CD14-positive monocyte (primary cell): ENCODE measurements around the gene WNT7B. TPM values are rescaled to one million over a fixed set of nuclear protein-coding genes. Genes with fewer than 3 reads are reported as not detected.

Experiments
- DNase-seq, 3 donors: peaks; one replicate each; pipeline ENCODE4 v3.0.0-alpha.2; 2011 to 2022
- H2AFZ ChIP-seq: 2 replicates; pipeline ENCODE4 v1.6.0; 2012; ENCODE audit warnings: mild to moderate bottlenecking, low read depth, low read length, inconsistent platforms; ENCODE audit not compliant: insufficient read depth, poor library complexity, severe bottlenecking
- H3K27ac ChIP-seq, 2 donors: 1 replicate in 1 of 2; 2 replicates in 1 of 2; pipeline ENCODE4 v1.5.1; 2012 to 2013; ENCODE audit warnings: low read length in 2 of 2, control low read depth in 1 of 2, inconsistent platforms in 1 of 2, low read depth in 1 of 2, mild to moderate bottlenecking in 1 of 2
- H3K27me3 ChIP-seq, 2 donors: one replicate each; pipeline versions ENCODE4 v1.6.0 to v1.6.1; 2011 to 2013; ENCODE audit warnings: low read length in 2 of 2; ENCODE audit not compliant: control insufficient read depth in 2 of 2, insufficient read depth in 2 of 2
- H3K36me3 ChIP-seq, 2 donors: replicated peaks in 1 of 2; 1 replicate in 1 of 2; 2 replicates in 1 of 2; pipeline versions ENCODE4 v1.5.1 to v1.6.1; 2012 to 2013; ENCODE audit warnings: low read length in 2 of 2, control low read depth in 1 of 2, inconsistent platforms in 1 of 2, mild to moderate bottlenecking in 1 of 2; ENCODE audit not compliant: insufficient read depth in 2 of 2, control insufficient read depth in 1 of 2
- H3K4me1 ChIP-seq, 2 donors: 1 replicate in 1 of 2; 2 replicates in 1 of 2; pipeline versions ENCODE4 v1.5.1 to v1.6.1; 2012 to 2013; ENCODE audit warnings: low read length in 2 of 2, control low read depth in 1 of 2, inconsistent platforms in 1 of 2, mild to moderate bottlenecking in 1 of 2, moderate library complexity in 1 of 2; ENCODE audit not compliant: insufficient read depth in 2 of 2, control insufficient read depth in 1 of 2
- H3K4me2 ChIP-seq: replicated peaks from 2 replicates; pipeline ENCODE3; 2012; ENCODE audit warnings: low read length, moderate library complexity, mild to moderate bottlenecking; ENCODE audit not compliant: poor library complexity, severe bottlenecking; ENCODE audit errors: extremely low read depth
- H3K4me3 ChIP-seq, 3 experiments: fragments of 200-600 bp in 1 of 3; sonication (generic) in 1 of 3; replicated peaks in 1 of 3; 1 replicate in 2 of 3; 2 replicates in 1 of 3; pipeline ENCODE4 v1.5.1; 2011 to 2013; ENCODE audit warnings: low read length in 3 of 3, mild to moderate bottlenecking in 3 of 3, control low read depth in 2 of 3, low read depth in 2 of 3, inconsistent platforms in 1 of 3, moderate library complexity in 1 of 3
- H3K79me2 ChIP-seq: 2 replicates; pipeline ENCODE4 v1.6.0; 2012; ENCODE audit warnings: mild to moderate bottlenecking, control low read depth, inconsistent platforms, low read length, moderate library complexity; ENCODE audit not compliant: insufficient read depth
- H3K9ac ChIP-seq: 2 replicates; pipeline ENCODE4 v1.6.0; 2017; ENCODE audit warnings: low read length, mild to moderate bottlenecking; ENCODE audit not compliant: insufficient read depth, poor library complexity, severe bottlenecking
- H3K9me3 ChIP-seq, 2 donors: replicated peaks in 1 of 2; 1 replicate in 1 of 2; 2 replicates in 1 of 2; pipeline versions ENCODE4 v1.5.1 to v1.6.1; 2012 to 2013; ENCODE audit warnings: low read length in 2 of 2, control low read depth in 1 of 2; ENCODE audit not compliant: control insufficient read depth in 1 of 2, insufficient read depth in 1 of 2
- H4K20me1 ChIP-seq: 2 replicates; pipeline ENCODE4 v1.6.0; 2012; ENCODE audit warnings: mild to moderate bottlenecking, low read length, control low read depth, moderate library complexity; ENCODE audit not compliant: insufficient read depth
- H3K27ac Mint-ChIP-seq, 7 donors: one replicate each; pipeline ENCODE4 v1.8.0; 2020; ENCODE audit warnings: mild to moderate bottlenecking in 7 of 7, mixed read lengths in 7 of 7, moderate library complexity in 6 of 7, inconsistent platforms in 2 of 7
- H3K27me3 Mint-ChIP-seq, 3 donors: one replicate each; pipeline ENCODE4 v1.8.0; 2021 to 2022; ENCODE audit warnings: low read depth in 3 of 3, mild to moderate bottlenecking in 3 of 3, mixed read lengths in 3 of 3, moderate library complexity in 3 of 3, inconsistent platforms in 1 of 3
- H3K36me3 Mint-ChIP-seq, 2 donors: one replicate each; pipeline ENCODE4 v1.8.0; 2020; ENCODE audit warnings: mixed read lengths in 2 of 2, inconsistent platforms in 1 of 2, mild to moderate bottlenecking in 1 of 2
- H3K4me1 Mint-ChIP-seq: one replicate; pipeline ENCODE4 v1.8.0; 2020; ENCODE audit warnings: mild to moderate bottlenecking, mixed read lengths
- H3K4me3 Mint-ChIP-seq, 2 donors: one replicate each; pipeline ENCODE4 v1.8.0; 2020; ENCODE audit warnings: mild to moderate bottlenecking in 2 of 2, mixed read lengths in 2 of 2, moderate library complexity in 1 of 2
- H3K9me3 Mint-ChIP-seq, 7 donors: one replicate each; pipeline ENCODE4 v1.8.0; 2020 to 2022; ENCODE audit warnings: mixed read lengths in 7 of 7, mild to moderate bottlenecking in 6 of 7, moderate library complexity in 6 of 7, inconsistent platforms in 2 of 7
- CTCF ChIP-seq: fragments of 200-600 bp; IDR thresholded peaks from one replicate; pipeline ENCODE4 v1.8.0; 2022; ENCODE audit warnings: antibody characterized with exemption, mild to moderate bottlenecking
- WGBS: methylation state at CpG from one replicate; pipeline ENCODE4 v1.1.5; 2013; ENCODE audit warnings: missing lambda C conversion rate; ENCODE audit not compliant: insufficient coverage; 5-methylcytosine and 5-hydroxymethylcytosine counted together
- intact Hi-C, 2 donors: fragments of 100-400 bp; cut with micrococcal nuclease; formaldehyde crosslinking; loops; one replicate each; pipeline versions ENCODE4 v1.15.0 to v1.15.1; 2023
- polyA plus RNA-seq, 3 donors: library from polyadenylated mRNA; depleted of rRNA in 1 of 3; unstranded in 2 of 3; stranded (reverse) in 1 of 3; fragments of 300-500 nt in 2 of 3; fragments of >200 nt in 1 of 3; fragmentation: Illumina TruSeq in 2 of 3; gene quantifications; 1 replicate in 2 of 3; 2 replicates in 1 of 3; pipeline ENCODE4 v1.2.3, GENCODE V29; 2012 to 2021

The WNT7B gene
- polyA plus RNA-seq, 3 donors, result not detected

- no peak overlapping the region for H3K4me3 Mint-ChIP-seq
- H3K36me3 ChIP-seq, result no peaks in the 10 kb centered on the region
These were observed 89.5 kb downstream of the WNT7B start for GRCh38 chr22:45887202-45888131.

GRCh38 chr22:45886540-45886939 lies 90.4 kb downstream of the WNT7B start:
- Mint-ChIP-seq H3K27ac (no peak overlapping the region), H3K27me3 (peaks cover 31 to 53% (median 41%) of the 10 kb centered on the region in 3 donors), H3K4me3 (no peak overlapping the region), H3K36me3 (no peaks in the 10 kb centered on the region), H3K4me1 (peaks cover under 1% of the 10 kb centered on the region), H3K9me3 (peaks cover 0 to 6% (median 2%) of the 10 kb centered on the region in 7 donors)
- Histone ChIP-seq H3K9ac (no peak overlapping the region), H3K9me3 (no peaks in the 10 kb centered on the region), H3K27ac (no peak overlapping the region), H3K4me2 (no peak overlapping the region), H3K36me3 (no peaks in the 10 kb centered on the region), H3K79me2 (no peaks in the 10 kb centered on the region), H2AFZ (no peak overlapping the region), H4K20me1 (no peaks in the 10 kb centered on the region), H3K4me3 (no peak overlapping the region), H3K27me3 (peaks cover 0 to 39% of the 10 kb centered on the region in 2 donors), H3K4me1 (no peaks in the 10 kb centered on the region)
- WGBS, result 90% methylated on average over 5 of the region's 7 CpGs
- DNase-seq, result no peak
- TF ChIP-seq CTCF, result no peak
- intact Hi-C loops, result no loop called here

More at GRCh38 chr22:45887202-45888131, 89.5 kb downstream of the WNT7B start:
- Histone ChIP-seq H3K79me2 (no peaks in the 10 kb centered on the region), H4K20me1 (no peaks in the 10 kb centered on the region), H3K27me3 (peaks cover 0 to 38% of the 10 kb centered on the region in 2 donors), H3K4me2 (no peak overlapping the region), H2AFZ (no peak overlapping the region), H3K4me1 (no peaks in the 10 kb centered on the region), H3K27ac (no peak overlapping the region), H3K9me3 (no peaks in the 10 kb centered on the region), H3K4me3 (no peak overlapping the region), H3K9ac (no peak overlapping the region)
- no peaks in the 10 kb centered on the region for H3K36me3 Mint-ChIP-seq
- no peak for DNase-seq
- no peak overlapping the region for H3K27ac Mint-ChIP-seq
- WGBS, result 89% methylated on average over 22 of the region's 22 CpGs
- peaks cover 0 to 6% (median 2%) of the 10 kb centered on the region in 7 donors for H3K9me3 Mint-ChIP-seq
- peaks cover 3% of the 10 kb centered on the region for H3K4me1 Mint-ChIP-seq
- intact Hi-C loops, result no loop called here
- TF ChIP-seq CTCF, result no peak
- peaks cover 24 to 52% (median 39%) of the 10 kb centered on the region in 3 donors for H3K27me3 Mint-ChIP-seq
